Pons (tissue), 1 donor: ENCODE results near the gene ELN.

Experiments used
- DNase-seq: peaks from one replicate; pipeline ENCODE4 v3.0.0-alpha.2; 2016; ENCODE audit warnings: low spot score

The ELN gene

GRCh38 chr7:74095135-74095534, 67.2 kb downstream of the ELN start:
- no peak for DNase-seq

- DNase-seq, result peak; percentile 40
These were observed 70.1 kb downstream of the ELN start for GRCh38 chr7:74097937-74098614.

- no peak for DNase-seq
These were observed 71.1 kb downstream of the ELN start for GRCh38 chr7:74099031-74099430.

- DNase-seq, result no peak
These were observed 73.2 kb downstream of the ELN start for GRCh38 chr7:74101061-74101681.

DNA sequence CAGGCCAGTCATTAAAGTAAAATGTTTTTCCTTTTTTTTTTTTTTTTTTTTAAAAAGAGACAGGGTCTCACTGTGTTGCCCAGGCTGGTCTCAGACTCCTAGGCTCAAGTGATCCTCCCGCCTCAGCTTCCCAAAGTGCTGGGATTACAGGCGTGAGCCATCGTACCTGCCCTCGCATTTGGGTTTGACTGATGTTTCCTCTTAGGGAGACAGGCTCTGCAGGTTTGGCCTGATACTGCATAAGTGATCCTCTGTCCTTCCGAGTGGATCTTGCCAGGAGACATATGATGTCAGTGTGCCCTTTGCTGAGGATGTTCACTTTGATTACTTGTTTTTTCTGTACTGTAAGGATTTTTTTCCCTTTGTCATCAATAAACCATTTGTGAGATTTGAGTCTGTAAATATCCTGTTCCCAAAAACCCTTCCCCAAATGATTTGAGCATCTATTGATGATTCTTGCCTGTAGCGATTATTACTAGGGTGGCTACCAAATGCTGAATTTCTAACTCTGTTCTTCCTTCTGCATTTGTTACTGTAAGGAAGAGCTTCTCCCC, 75.3 kb downstream of the ELN start:
- no peak for DNase-seq

DNA sequence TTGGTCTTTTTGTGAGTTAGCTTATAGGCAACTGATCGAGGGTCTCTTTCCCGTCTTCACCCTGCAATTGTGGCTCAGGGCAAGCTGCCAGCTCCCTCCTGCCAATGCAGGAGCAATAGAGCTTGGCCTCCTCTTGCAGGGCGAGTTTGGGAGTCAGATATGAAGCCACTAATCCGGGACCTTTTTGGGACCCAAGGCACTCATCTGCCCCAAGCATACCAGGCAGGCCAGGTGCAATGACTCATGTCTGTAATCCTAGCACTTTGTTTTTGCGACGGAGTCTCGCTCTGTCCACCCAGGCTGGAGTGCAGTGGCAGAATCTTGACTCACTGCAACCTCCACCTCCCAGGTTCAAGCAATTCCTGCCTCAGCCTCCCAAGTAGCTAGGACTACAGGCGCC, 76.7 kb downstream of the ELN start:
- no peak for DNase-seq

- no peak for DNase-seq
These were observed 78.0 kb downstream of the ELN start for GRCh38 chr7:74105992-74106391.

DNA sequence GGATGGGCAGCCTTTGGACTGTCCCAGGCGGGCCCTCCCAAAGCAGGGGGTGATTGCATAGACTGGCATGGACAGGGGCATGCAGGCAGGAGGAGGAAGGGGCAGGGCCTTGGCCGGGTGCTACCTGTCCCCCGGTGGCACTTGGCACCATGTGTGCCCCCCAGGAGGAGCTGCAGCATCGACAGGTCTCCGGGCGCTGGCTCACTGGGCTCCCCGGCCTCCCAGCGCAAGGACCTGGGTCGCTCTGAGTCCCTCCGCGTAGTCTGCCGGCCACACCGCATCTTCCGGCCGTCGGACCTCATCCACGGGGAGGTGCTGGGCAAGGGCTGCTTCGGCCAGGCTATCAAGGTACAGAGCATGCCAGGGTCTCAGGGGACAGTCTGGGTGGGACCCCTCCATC, 78.9 kb downstream of the ELN start:
- no peak for DNase-seq

DNA sequence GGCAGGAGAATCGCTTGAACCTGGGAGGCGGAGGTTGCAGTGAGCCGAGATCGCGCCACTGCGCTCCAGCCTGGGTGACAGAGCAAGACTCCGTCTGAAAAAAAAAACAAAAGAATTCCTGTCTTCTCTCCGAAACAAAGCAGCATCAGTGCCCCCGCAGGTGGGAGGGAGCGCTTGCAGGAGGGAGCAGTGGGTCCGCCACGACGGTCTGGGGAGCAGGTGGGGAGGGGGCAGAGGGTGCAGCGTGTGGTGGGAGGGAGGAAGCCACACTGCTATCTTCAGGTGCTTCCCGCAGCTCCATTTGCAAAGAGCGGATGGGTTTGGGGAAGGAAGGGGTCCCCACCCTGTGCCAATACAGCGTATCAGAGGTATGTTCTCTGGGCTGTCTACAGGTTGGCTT, 87.4 kb downstream of the ELN start:
- no peak for DNase-seq

DNA sequence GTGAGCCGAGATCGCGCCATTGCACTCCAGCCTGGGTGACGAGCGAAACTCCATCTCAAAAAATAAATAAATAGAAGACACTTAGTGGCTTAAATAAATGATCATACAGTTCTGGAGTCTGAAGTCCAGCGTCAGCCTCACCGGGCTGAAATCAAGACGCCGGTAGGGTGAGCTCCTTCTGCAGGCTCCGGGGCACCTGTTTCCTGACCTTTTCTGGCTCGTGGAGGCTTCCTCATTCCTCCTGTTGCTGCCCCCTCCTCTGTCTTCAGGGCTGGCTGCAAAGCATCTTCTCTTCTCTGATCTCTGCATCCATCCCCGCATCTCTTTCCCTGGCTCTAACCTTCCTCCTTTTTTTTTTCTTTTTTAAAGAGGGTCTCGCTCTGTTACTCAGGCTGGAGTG, 88.4 kb downstream of the ELN start:
- DNase-seq, result no peak
